Coronary artery (tissue), 2 donors: Measurements from ENCODE around the gene ANAPC16.
"Not testable (repeated sequence)": the region's sequence is repeated elsewhere in the genome, so short reads cannot be mapped to it uniquely, and the experiment has no call there.

Experiments used
- DNase-seq: peaks from one replicate; pipeline ENCODE4 v3.0.0-alpha.2; 2017; ENCODE audit warnings: low spot score
- H3K27ac ChIP-seq, 2 donors: fragments of 200-600 bp; sonication (generic); one replicate each; pipeline ENCODE4 v1.5.1; 2016 to 2019
- H3K4me3 ChIP-seq: fragments of 200-600 bp; sonication (generic); 2 replicates; pipeline ENCODE4 v1.5.1; 2016; ENCODE audit warnings: mild to moderate bottlenecking, moderate library complexity
- CTCF ChIP-seq: fragments of 200-600 bp; sonication (generic); IDR thresholded peaks from one replicate; pipeline ENCODE4 v1.5.1; 2019; ENCODE audit warnings: antibody characterized with exemption

The ANAPC16 gene

DNA sequence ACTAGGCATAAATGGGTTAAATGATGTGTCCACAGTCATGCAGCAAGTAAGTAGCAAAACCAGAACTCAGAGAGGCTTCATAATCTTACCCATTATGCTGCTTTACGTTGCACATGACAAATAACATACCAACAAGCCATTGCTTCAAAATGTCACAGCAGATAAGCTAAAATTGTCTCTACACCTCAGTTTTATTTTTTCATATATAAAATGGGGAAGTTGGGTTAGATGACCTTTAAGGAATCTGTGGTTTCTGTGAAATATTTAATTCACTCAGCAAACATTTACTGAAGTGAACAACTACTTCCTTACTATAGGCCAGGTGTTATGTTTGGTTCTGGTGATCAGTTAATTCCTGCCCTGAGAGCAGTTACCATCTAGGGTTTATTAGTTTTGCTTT, 2.5 kb downstream of the ANAPC16 start:
- DNase-seq = no peak
- Histone ChIP-seq H3K27ac (peak overlapping the region; percentile 66 to 80), H3K4me3 (peak overlapping the region; percentile 23)
- no peak for TF ChIP-seq CTCF

DNA sequence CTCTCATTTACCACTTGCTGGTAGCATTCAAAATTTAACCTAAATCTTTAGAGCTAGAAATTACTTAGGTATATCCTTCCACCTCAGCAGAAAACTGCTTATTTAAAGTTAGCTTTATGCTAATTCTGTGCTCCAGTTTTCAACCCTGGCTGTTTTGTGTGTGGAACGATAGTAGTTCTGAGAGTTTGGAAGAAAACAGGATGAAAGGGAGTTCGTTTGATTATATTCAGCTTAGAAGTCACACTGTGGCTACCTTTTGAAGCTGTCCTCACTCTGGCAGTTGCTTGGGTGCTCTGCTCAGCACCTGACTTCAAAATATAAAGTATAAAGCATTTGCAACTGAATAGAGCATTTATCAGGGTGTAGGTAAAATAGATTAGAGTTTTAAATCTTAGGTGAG, 2.9 kb downstream of the ANAPC16 start:
- DNase-seq = no peak
- H3K27ac ChIP-seq = peak overlapping the region; percentile 66 to 80
- TF ChIP-seq CTCF = no peak
- peak overlapping the region; percentile 23 for H3K4me3 ChIP-seq

GRCh38 chr10:72219235-72219814, 3.5 kb downstream of the ANAPC16 start:
- no peak for TF ChIP-seq CTCF
- no peak for DNase-seq
- Histone ChIP-seq H3K27ac (peak overlapping the region; percentile 66 to 80), H3K4me3 (peak overlapping the region; percentile 23)

DNA sequence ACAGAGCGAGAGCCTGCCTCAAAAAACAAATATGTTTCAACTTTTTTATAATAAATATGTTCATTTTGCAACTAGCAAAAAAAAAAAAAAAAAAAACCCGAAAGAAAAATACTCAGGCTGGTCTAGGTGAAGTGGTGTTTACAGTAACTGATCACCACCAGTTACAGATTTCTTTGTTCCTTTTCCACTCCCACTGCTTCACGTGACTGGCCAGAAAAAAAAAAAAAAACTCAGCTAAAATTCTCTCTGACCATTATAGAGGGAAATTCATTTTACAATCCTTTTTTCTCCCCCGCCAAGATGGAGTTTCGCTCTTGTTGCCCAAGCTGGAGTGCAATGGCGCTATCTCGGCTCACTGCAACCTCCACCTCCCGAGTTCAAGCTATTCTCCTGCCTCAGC, 4.8 kb downstream of the ANAPC16 start:
- Histone ChIP-seq H3K4me3 (no peak overlapping the region), H3K27ac (peak overlapping the region in 1 of 2 donors; percentile 32)
- DNase-seq = no peak
- no peak for TF ChIP-seq CTCF

- H3K27ac ChIP-seq = peak overlapping the region in 1 of 2 donors; percentile 32
- TF ChIP-seq CTCF = no peak
- no peak for DNase-seq
- no peak overlapping the region for H3K4me3 ChIP-seq
Observed at GRCh38 chr10:72221278-72221677, 5.5 kb downstream of the ANAPC16 start.

DNA sequence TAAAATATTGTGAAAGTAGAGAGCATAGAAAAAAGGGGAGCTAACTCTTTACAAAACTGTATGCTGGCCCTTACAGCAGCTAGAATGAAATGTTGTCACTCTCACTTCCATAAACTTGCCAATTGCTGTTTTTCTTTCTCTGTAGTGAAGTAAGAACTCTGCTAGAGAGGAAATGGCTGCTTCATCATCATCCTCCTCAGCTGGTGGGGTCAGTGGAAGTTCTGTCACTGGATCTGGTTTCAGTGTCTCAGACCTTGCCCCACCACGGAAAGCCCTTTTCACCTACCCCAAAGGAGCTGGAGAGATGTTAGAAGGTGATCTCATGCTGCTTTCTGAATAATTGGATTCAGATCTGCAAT, 7.9 kb downstream of the ANAPC16 start:
- Histone ChIP-seq H3K27ac (peak overlapping the region; percentile 74 to 77), H3K4me3 (peak overlapping the region; percentile 26)
- no peak for TF ChIP-seq CTCF

GRCh38 chr10:72224191-72224590, 8.4 kb downstream of the ANAPC16 start:
- not testable (repeated sequence) for H3K4me3 ChIP-seq
- DNase-seq = peak; percentile 38
- peak overlapping the region; percentile 74 to 77 for H3K27ac ChIP-seq

More for the DNA sequence above, 7.9 kb downstream of the ANAPC16 start:
- peak; percentile 71 for DNase-seq
